Stimulated activated memory B cell treated with anti-CD40 and anti-IgM and Interleukin-4, amounts not matched to agents 10 μg/mL and 1 μg/mL and 100 μg/mL, for 72 hours (primary cell): Measurements from ENCODE around the gene CDKN1A.

ENCODE experiments used
- ATAC-seq: fragments of 150-1000 bp; cut with Tn5 transposase; 2 replicates; pipeline ENCODE4 v1.10.0; 2021
- H3K27ac Mint-ChIP-seq: one replicate; pipeline ENCODE4 v1.8.0; 2022; ENCODE audit warnings: mild to moderate bottlenecking, mixed read lengths
- H3K27me3 Mint-ChIP-seq: one replicate; pipeline ENCODE4 v1.8.0; 2022; ENCODE audit warnings: mixed read lengths
- H3K36me3 Mint-ChIP-seq: one replicate; pipeline ENCODE4 v1.8.0; 2022; ENCODE audit warnings: mixed read lengths
- H3K4me1 Mint-ChIP-seq: one replicate; pipeline ENCODE4 v1.8.0; 2022; ENCODE audit warnings: mixed read lengths
- H3K4me3 Mint-ChIP-seq: one replicate; pipeline ENCODE4 v1.8.0; 2022; ENCODE audit warnings: mild to moderate bottlenecking, moderate library complexity, mixed read lengths
- H3K9me3 Mint-ChIP-seq: one replicate; pipeline ENCODE4 v1.8.0; 2022; ENCODE audit warnings: mixed read lengths

CDKN1A gene

GRCh38 chr6:36678488-36679042 lies at the start of gene CDKN1A:
CDKN1A (plus strand) TSS chr6:36678714; CDS start chr6:36684102, 5,388 bp downstream.
- H3K4me1 Mint-ChIP-seq = peaks cover 67% of the 10 kb centered on the region
- peak within 1 kb of the TSS; percentile 100 for H3K27ac Mint-ChIP-seq
- peak within 1 kb of the TSS; percentile 96 for H3K4me3 Mint-ChIP-seq
- H3K36me3 Mint-ChIP-seq = peaks cover 20% of the 10 kb centered on the region
- no peaks in the 10 kb centered on the region for H3K27me3 Mint-ChIP-seq
- ATAC-seq = peak; percentile 78
- no peaks in the 10 kb centered on the region for H3K9me3 Mint-ChIP-seq

DNA sequence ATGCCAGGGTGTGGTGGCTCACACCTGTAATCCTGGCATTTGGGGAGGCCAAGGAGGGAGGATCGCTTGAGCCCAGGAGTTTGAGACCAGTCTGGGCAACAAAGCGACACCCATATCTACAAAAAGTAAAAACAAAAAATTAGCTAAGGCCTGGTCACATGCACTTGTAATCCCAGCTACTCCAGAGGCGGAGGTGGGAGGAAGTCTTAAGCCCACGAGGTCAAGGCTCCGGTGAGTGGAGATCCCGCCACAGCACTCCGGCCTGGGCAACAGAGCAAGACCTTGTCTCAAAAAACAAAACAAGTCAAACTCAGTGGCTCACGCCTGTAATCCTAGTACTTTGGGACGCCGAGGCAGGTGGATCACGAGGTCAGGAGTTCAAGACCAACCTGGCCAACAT lies 48.7 kb upstream of the CDKN1A start:
- Mint-ChIP-seq H3K4me1 (peaks cover 33% of the 10 kb centered on the region), H3K36me3 (no peaks in the 10 kb centered on the region), H3K27ac (peak overlapping the region; percentile 76), H3K27me3 (no peaks in the 10 kb centered on the region), H3K4me3 (no peak overlapping the region), H3K9me3 (no peaks in the 10 kb centered on the region)
- no peak for ATAC-seq

DNA sequence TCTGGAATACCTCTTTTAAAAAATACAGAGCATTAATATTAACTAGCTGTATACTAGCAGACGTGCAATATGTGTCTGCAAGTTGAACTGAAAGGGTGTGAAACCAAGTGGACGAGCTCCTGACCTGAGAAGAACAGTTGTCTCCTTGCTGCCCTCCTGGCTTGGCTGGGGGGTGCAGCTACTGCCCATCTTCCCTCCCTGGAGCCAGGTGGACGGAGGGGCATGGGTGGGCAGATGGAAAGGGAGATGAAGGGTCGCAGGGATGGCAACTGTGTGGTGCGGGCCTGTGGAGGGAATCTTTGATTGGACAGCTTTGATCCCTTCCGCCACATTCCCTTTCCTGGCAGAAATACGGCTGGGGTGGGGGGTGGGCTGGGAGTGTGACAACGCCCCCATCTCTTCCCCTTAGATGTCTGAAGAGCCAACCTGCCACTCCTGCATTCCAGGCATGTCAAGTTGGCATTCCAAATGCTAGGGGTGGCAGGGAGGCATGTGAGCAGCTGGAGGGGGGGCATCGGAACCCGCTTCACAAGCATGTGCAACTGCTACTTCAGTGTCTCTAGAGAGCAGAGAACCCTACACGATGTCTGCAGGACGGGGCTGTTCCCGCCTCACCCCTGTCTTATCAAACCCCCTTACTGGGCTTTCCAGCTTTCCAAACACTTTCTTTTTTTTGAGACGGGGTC lies 47.0 kb upstream of the CDKN1A start:
- no peaks in the 10 kb centered on the region for H3K27me3 Mint-ChIP-seq
- ATAC-seq = no peak
- peaks cover 33% of the 10 kb centered on the region for H3K4me1 Mint-ChIP-seq
- no peaks in the 10 kb centered on the region for H3K9me3 Mint-ChIP-seq
- no peaks in the 10 kb centered on the region for H3K36me3 Mint-ChIP-seq
- H3K4me3 Mint-ChIP-seq = no peak overlapping the region
- H3K27ac Mint-ChIP-seq = peak overlapping the region; percentile 27

GRCh38 chr6:36633370-36633769 lies 45.1 kb upstream of the CDKN1A start:
- H3K9me3 Mint-ChIP-seq = no peaks in the 10 kb centered on the region
- no peak overlapping the region for H3K4me3 Mint-ChIP-seq
- H3K36me3 Mint-ChIP-seq = no peaks in the 10 kb centered on the region
- no peaks in the 10 kb centered on the region for H3K27me3 Mint-ChIP-seq
- H3K4me1 Mint-ChIP-seq = peaks cover 23% of the 10 kb centered on the region
- no peak for ATAC-seq
- H3K27ac Mint-ChIP-seq = no peak overlapping the region

DNA sequence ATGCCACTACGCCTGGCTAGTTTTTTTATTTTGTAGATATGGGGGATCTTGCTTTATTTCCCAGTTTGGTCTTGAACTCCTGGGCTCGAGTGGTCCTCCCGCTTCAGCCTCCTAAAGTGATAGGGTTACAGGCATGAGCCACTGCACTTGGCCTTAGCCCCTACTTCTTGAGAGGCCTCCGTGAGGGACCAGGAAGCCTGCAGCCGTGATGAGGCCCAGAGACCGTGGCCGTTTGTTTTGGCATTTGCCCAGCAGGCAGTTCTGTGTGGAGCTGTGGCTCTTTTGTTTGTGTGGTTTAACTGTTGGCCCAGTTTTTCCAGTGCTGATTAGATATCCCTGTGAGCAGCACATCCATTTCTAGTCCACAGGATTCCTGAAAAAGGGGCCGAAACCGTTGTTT lies 44.6 kb upstream of the CDKN1A start:
- H3K4me3 Mint-ChIP-seq = no peak overlapping the region
- H3K27me3 Mint-ChIP-seq = no peaks in the 10 kb centered on the region
- H3K4me1 Mint-ChIP-seq = peaks cover 17% of the 10 kb centered on the region
- no peak for ATAC-seq
- no peaks in the 10 kb centered on the region for H3K36me3 Mint-ChIP-seq
- H3K27ac Mint-ChIP-seq = no peak overlapping the region
- H3K9me3 Mint-ChIP-seq = no peaks in the 10 kb centered on the region

- no peak overlapping the region for H3K27ac Mint-ChIP-seq
- no peak overlapping the region for H3K4me3 Mint-ChIP-seq
- peaks cover 11% of the 10 kb centered on the region for H3K4me1 Mint-ChIP-seq
- H3K36me3 Mint-ChIP-seq = no peaks in the 10 kb centered on the region
- H3K9me3 Mint-ChIP-seq = no peaks in the 10 kb centered on the region
- H3K27me3 Mint-ChIP-seq = no peaks in the 10 kb centered on the region
- ATAC-seq = no peak
These were observed 44.0 kb upstream of the CDKN1A start for GRCh38 chr6:36634317-36635108.

DNA sequence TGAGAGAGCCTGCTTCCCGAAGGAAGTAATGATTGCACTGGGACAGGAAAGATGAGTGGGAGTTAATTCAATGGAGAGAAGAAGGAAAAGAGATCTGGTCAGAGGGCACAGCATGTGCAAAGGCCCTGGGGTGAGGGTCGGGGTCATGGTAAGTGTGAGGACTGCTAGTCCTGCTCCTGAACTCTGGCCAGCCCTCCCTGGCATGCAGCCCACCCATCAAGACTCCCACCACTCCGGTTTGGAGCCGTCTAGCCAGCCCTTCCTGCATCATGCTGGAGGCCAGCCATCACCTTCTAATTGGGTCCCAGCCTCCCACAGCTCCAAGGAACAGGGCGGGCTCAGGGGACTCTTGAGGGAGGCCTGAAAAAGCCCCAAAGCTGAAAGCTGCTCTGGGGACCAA lies 42.2 kb upstream of the CDKN1A start:
- H3K27ac Mint-ChIP-seq = no peak overlapping the region

GRCh38 chr6:36636687-36637418 lies 41.7 kb upstream of the CDKN1A start:
- no peak for ATAC-seq
- no peaks in the 10 kb centered on the region for H3K27me3 Mint-ChIP-seq
- H3K4me3 Mint-ChIP-seq = no peak overlapping the region
- no peaks in the 10 kb centered on the region for H3K36me3 Mint-ChIP-seq
- H3K27ac Mint-ChIP-seq = no peak overlapping the region
- H3K9me3 Mint-ChIP-seq = no peaks in the 10 kb centered on the region
- H3K4me1 Mint-ChIP-seq = no peaks in the 10 kb centered on the region

More for the DNA sequence above, 42.2 kb upstream of the CDKN1A start:
- Mint-ChIP-seq H3K4me1 (no peaks in the 10 kb centered on the region), H3K27me3 (no peaks in the 10 kb centered on the region), H3K4me3 (no peak overlapping the region), H3K36me3 (no peaks in the 10 kb centered on the region), H3K9me3 (no peaks in the 10 kb centered on the region)
- no peak for ATAC-seq

DNA sequence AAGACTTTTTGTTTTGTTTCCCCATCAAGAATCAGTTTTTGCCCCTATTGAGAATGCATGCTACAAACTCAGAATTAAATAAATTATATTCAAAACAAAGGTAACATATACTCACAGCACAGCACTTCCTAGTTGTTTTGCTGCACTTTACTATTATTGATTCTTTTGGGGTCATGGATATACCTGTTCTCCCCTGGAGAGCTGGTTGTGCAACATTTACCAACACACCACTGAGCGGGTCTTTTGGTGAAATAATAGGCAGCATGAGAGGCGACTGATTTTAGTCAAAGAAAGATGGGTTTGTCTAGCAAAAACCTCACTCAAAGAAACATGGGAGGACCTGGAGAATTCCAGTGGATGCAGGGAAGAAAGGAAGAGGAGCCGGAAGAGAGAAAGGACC lies 39.9 kb upstream of the CDKN1A start:
- Mint-ChIP-seq H3K27ac (no peak overlapping the region), H3K4me1 (no peaks in the 10 kb centered on the region), H3K27me3 (no peaks in the 10 kb centered on the region), H3K4me3 (no peak overlapping the region), H3K36me3 (no peaks in the 10 kb centered on the region), H3K9me3 (no peaks in the 10 kb centered on the region)
- ATAC-seq = no peak

DNA sequence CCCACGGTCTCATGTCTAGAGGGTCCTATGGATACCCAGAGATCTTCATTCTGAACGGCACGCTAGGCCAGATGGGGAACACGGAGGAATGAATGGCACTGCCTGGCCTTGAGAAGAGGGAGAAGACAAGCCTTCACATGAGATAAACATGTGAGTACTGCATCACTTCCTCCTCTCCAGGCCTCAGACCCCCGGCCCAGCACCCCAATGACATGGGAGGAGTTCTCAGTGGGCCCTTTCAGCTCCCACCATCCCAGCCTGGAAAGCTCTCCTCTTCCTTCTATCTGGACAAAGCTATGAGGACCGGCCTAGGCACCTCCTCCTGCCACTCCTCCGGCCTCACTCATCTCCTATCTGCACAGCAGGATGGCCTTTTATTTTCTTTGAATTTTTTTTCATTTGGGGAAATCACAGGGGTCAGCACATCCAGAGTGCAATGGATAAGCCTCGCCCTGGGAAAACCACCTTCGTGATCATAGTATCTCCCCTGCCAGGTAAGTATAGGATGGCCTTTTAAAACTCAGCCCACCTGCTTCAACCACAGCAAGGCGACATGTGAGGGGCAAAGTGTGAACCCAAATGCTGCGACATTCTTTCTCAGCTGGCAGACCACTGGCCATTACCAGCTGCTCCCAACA lies 39.2 kb upstream of the CDKN1A start:
- Mint-ChIP-seq H3K9me3 (no peaks in the 10 kb centered on the region), H3K27ac (no peak overlapping the region), H3K27me3 (no peaks in the 10 kb centered on the region), H3K4me1 (no peaks in the 10 kb centered on the region), H3K4me3 (no peak overlapping the region), H3K36me3 (no peaks in the 10 kb centered on the region)
- ATAC-seq = no peak

DNA sequence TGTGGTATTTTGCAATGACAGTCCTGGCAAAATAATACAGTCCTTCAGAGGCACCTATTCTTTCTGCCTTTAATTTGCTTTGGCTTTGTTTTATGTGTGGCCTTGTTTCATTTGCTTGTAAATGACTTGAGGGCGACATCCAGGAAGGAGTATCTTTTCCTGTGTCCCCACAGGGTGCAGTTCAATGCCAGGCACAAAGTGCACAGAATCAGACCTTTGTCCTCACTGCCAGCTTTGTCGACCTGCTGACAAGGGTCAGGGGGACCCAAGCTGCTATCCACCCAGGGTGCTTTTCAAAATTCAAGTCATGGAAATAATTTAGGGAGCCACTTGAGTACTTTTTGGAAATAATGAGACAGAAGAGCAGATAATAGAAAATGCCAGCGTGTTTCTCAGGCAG lies 37.0 kb upstream of the CDKN1A start:
- ATAC-seq = no peak
- Mint-ChIP-seq H3K36me3 (no peaks in the 10 kb centered on the region), H3K9me3 (no peaks in the 10 kb centered on the region), H3K27ac (no peak overlapping the region), H3K4me3 (no peak overlapping the region), H3K4me1 (no peaks in the 10 kb centered on the region), H3K27me3 (no peaks in the 10 kb centered on the region)

- H3K27me3 Mint-ChIP-seq = no peaks in the 10 kb centered on the region
- no peaks in the 10 kb centered on the region for H3K36me3 Mint-ChIP-seq
- H3K4me1 Mint-ChIP-seq = no peaks in the 10 kb centered on the region
- no peak for ATAC-seq
- no peaks in the 10 kb centered on the region for H3K9me3 Mint-ChIP-seq
- no peak overlapping the region for H3K27ac Mint-ChIP-seq
- no peak overlapping the region for H3K4me3 Mint-ChIP-seq
These were observed 35.3 kb upstream of the CDKN1A start for GRCh38 chr6:36642913-36643817.

GRCh38 chr6:36643977-36644376 lies 34.5 kb upstream of the CDKN1A start:
- Mint-ChIP-seq H3K36me3 (no peaks in the 10 kb centered on the region), H3K27me3 (no peaks in the 10 kb centered on the region), H3K9me3 (no peaks in the 10 kb centered on the region), H3K4me3 (no peak overlapping the region), H3K4me1 (no peaks in the 10 kb centered on the region), H3K27ac (no peak overlapping the region)
- no peak for ATAC-seq

DNA sequence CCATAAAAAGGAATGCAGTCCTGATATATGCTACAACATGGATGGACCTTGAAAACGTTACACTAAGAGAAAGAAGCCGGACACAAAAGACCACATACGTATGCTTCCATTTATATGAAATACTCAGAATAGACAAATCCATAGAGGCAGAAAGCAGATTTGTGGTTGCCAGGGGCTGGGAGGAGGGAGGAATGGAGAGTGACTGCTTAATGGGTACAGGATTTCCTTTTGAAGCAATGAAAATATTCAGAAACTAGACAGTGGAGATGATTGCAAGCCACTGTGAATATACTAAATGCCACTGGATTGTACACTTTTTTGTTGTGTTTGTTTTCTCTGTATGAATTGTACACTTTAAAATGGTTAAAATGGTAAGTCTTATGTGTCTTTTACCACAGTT lies 29.4 kb upstream of the CDKN1A start:
- Mint-ChIP-seq H3K27ac (no peak overlapping the region), H3K9me3 (no peaks in the 10 kb centered on the region), H3K4me3 (no peak overlapping the region), H3K4me1 (peaks cover 28% of the 10 kb centered on the region), H3K36me3 (no peaks in the 10 kb centered on the region), H3K27me3 (no peaks in the 10 kb centered on the region)
- no peak for ATAC-seq
